Fibroblast of lung (primary cell): ENCODE results near the gene FOXP2. TPM values are rescaled to one million over a fixed set of nuclear protein-coding genes. Genes with fewer than 3 reads are reported as not detected.

Experiments used
- DNase-seq, 2 donors: peaks; one replicate each; pipeline versions ENCODE4 v3.0.0 to v3.0.0-alpha.2; 2010; ENCODE audit warnings: low read depth in 2 of 2
- H2AFZ ChIP-seq: 2 replicates; pipeline ENCODE4 v1.5.1; 2012; ENCODE audit warnings: low read length, control low read depth, inconsistent platforms
- H3K27ac ChIP-seq: 2 replicates; pipeline ENCODE4 v1.5.1; 2011; ENCODE audit warnings: low read length, control low read depth; ENCODE audit not compliant: insufficient read depth
- H3K27me3 ChIP-seq: 2 replicates; pipeline ENCODE4 v1.5.1; 2011; ENCODE audit warnings: mild to moderate bottlenecking, low read length; ENCODE audit not compliant: control insufficient read depth, insufficient read depth
- H3K36me3 ChIP-seq: 2 replicates; pipeline ENCODE4 v1.5.1; 2011; ENCODE audit warnings: low read length; ENCODE audit not compliant: control insufficient read depth, insufficient read depth
- H3K4me1 ChIP-seq: 2 replicates; pipeline ENCODE4 v1.5.1; 2011; ENCODE audit warnings: low read length; ENCODE audit not compliant: control insufficient read depth, insufficient read depth; ENCODE audit errors: extremely low read depth
- H3K4me2 ChIP-seq: 2 replicates; pipeline ENCODE4 v1.5.1; 2011; ENCODE audit warnings: low read length, control low read depth; ENCODE audit not compliant: insufficient read depth; ENCODE audit errors: extremely low read depth
- H3K4me3 ChIP-seq, 4 experiments: fragments of 200-600 bp in 1 of 4; sonication (generic) in 1 of 4; replicated peaks in 1 of 4; 2 replicates each; pipeline ENCODE4 v1.5.1; 2011 to 2016; ENCODE audit warnings: low read length in 4 of 4, low read depth in 3 of 4, mild to moderate bottlenecking in 3 of 4, control low read depth in 2 of 4, inconsistent platforms in 1 of 4, mixed read lengths in 1 of 4; ENCODE audit not compliant: insufficient read depth in 1 of 4; ENCODE audit errors: control extremely low read depth in 1 of 4
- H3K79me2 ChIP-seq: 2 replicates; pipeline ENCODE4 v1.5.1; 2012; ENCODE audit warnings: mild to moderate bottlenecking, low read length, inconsistent platforms; ENCODE audit not compliant: control insufficient read depth, insufficient read depth
- H3K9ac ChIP-seq: 2 replicates; pipeline ENCODE4 v1.5.1; 2011; ENCODE audit warnings: mild to moderate bottlenecking, low read length, control low read depth; ENCODE audit not compliant: insufficient read depth
- H3K9me3 ChIP-seq: 2 replicates; pipeline ENCODE4 v1.5.1; 2012; ENCODE audit warnings: low read depth, low read length; ENCODE audit not compliant: control insufficient read depth, insufficient read depth
- H4K20me1 ChIP-seq: 2 replicates; pipeline ENCODE4 v1.5.1; 2011; ENCODE audit warnings: low read length; ENCODE audit not compliant: control insufficient read depth, insufficient read depth; ENCODE audit errors: extremely low read depth
- CTCF ChIP-seq, 2 donors: IDR thresholded peaks in 1 of 2; conservative IDR thresholded peaks in 1 of 2; 1 replicate in 1 of 2; 2 replicates in 1 of 2; pipeline ENCODE4 v1.5.1; 2011 to 2012; ENCODE audit warnings: low read length in 2 of 2, control low read depth in 1 of 2, inconsistent platforms in 1 of 2, low read depth in 1 of 2, mild to moderate bottlenecking in 1 of 2
- EZH2 ChIP-seq: IDR thresholded peaks from 2 replicates; pipeline ENCODE4 v1.5.1; 2012; ENCODE audit warnings: low read length, control low read depth, mild to moderate bottlenecking; ENCODE audit errors: missing control alignments
- polyA plus RNA-seq, 2 donors: library from polyadenylated mRNA; depleted of rRNA in 1 of 2; stranded (reverse) in 1 of 2; unstranded in 1 of 2; fragments of >200 nt; gene quantifications; 2 replicates each; pipeline ENCODE4 v1.2.1, GENCODE V29; 2011 to 2012; ENCODE audit warnings: missing spikeins in 1 of 2
- total RNA-seq: library from RNA; depleted of rRNA; stranded (reverse); fragments of >200 nt; gene quantifications from 2 replicates; pipeline ENCODE4 v1.2.1, GENCODE V29; 2014

FOXP2 gene
- total and polyA plus RNA-seq, 2 donors (not counting 1 experiment from before 2014, with no cell fraction given), result 2.8 to 8.4 TPM

DNA sequence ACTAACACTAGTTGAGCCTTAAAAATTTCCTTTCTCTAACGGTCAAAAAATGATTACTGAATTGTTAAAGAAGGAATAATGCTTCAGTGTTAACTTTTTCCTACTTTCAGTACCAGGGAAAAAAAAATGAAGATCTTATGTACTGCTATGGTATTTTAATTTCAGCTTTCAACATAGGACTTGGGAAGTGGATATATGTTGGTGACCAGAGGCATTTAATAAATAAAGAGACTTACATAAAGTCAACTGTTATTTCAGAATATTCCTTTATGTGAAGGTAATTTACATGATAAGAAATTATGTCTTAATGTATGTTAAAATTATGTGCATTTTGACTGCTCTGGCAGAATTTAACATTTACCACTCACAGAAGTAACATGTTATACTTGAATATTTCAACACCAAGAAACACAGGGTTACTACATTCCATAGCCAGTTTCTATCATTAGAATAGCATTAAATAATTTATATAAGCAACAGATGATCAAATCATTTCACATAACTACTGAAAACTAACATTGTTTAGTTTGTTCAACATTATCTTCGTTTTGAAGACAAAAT is 257.0 kb downstream of the FOXP2 start:
- Histone ChIP-seq H3K27ac (no peak overlapping the region), H3K9me3 (no peaks in the 10 kb centered on the region), H3K79me2 (no peaks in the 10 kb centered on the region), H3K27me3 (no peaks in the 10 kb centered on the region), H3K4me1 (no peaks in the 10 kb centered on the region), H3K4me3 (no peak overlapping the region), H2AFZ (no peak overlapping the region), H3K4me2 (no peak overlapping the region), H3K9ac (no peak overlapping the region), H4K20me1 (no peaks in the 10 kb centered on the region), H3K36me3 (no peaks in the 10 kb centered on the region)
- no peak for TF ChIP-seq EZH2
- TF ChIP-seq CTCF (conservative IDR thresholded peaks at IDR 0.05 in 1 of 2, IDR thresholded peaks at IDR 0.05 in 1 of 2; ENCODE audit: low read depth in 1 of 2, low read length in 2 of 2), result no peak
- no peak for DNase-seq

- no peaks in the 10 kb centered on the region for H3K36me3 ChIP-seq
- no peak for TF ChIP-seq CTCF (conservative IDR thresholded peaks at IDR 0.05 in 1 of 2, IDR thresholded peaks at IDR 0.05 in 1 of 2; ENCODE audit: low read depth in 1 of 2, low read length in 2 of 2)
- no peak for TF ChIP-seq EZH2
Measured at GRCh38 chr7:114678116-114678515, 263.5 kb downstream of the FOXP2 start.

GRCh38 chr7:114687238-114687637 is 272.6 kb downstream of the FOXP2 start:
- no peaks in the 10 kb centered on the region for H3K4me1 ChIP-seq
- no peak overlapping the region for H3K4me2 ChIP-seq
- no peak overlapping the region for H3K4me3 ChIP-seq
- no peak overlapping the region for H2AFZ ChIP-seq
- H3K9me3 ChIP-seq, result no peaks in the 10 kb centered on the region
- H4K20me1 ChIP-seq, result no peaks in the 10 kb centered on the region
- no peaks in the 10 kb centered on the region for H3K27me3 ChIP-seq
- H3K36me3 ChIP-seq, result no peaks in the 10 kb centered on the region
- no peaks in the 10 kb centered on the region for H3K79me2 ChIP-seq
- H3K27ac ChIP-seq, result no peak overlapping the region
- no peak overlapping the region for H3K9ac ChIP-seq
- DNase-seq, result no peak
- TF ChIP-seq CTCF (conservative IDR thresholded peaks at IDR 0.05 in 1 of 2, IDR thresholded peaks at IDR 0.05 in 1 of 2; ENCODE audit: low read depth in 1 of 2, low read length in 2 of 2) (no peak), EZH2 (no peak)

More at GRCh38 chr7:114678116-114678515, 263.5 kb downstream of the FOXP2 start:
- Histone ChIP-seq H3K4me1 (no peaks in the 10 kb centered on the region), H2AFZ (no peak overlapping the region), H3K4me3 (no peak overlapping the region), H3K9ac (no peak overlapping the region), H3K4me2 (no peak overlapping the region), H3K9me3 (no peaks in the 10 kb centered on the region), H3K27me3 (no peaks in the 10 kb centered on the region), H3K27ac (no peak overlapping the region), H4K20me1 (no peaks in the 10 kb centered on the region), H3K79me2 (no peaks in the 10 kb centered on the region)
- DNase-seq, result no peak
